ENCODE measurements around the gene CAVIN4.

Gene CAVIN4

GRCh38 chr9:100591139-100591538 is 13.3 kb downstream of the CAVIN4 start:
- no peak for DNase-seq

DNA sequence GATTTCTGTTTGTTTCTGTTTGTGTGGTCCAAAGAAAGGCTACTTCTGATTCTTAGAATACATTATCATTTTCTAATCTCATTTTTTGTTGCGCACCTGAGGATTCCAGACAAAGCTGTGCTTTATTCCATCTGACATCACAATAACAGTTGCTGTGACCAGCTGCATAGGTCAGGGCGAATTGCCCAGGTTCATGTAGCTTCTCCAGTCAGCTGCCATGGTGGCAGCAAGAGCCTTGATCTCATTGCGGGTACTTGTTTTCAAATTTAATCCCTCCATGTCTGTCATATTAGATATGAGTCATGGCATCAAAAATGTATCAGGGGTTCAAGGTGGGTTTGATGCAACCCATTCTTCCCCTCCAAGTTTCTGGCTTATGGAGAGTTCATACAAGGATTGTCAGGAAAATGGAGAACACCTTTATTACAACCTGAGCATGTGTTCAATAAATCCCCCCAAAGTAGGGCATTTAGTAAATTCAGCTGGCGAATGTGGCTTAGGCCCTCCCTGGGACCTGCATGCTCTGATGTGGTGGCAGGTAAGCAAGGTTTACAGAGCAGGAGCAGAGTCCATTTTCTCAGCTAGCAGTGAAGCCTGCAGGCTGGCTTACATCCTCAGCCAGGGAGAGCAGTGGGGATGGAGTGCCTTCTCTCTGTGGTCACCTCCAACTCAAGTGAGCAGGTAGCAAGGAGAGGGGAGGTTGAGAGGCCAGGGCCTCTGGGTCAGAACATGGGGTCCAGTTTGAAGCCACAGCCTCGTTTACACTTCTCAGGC is 13.9 kb downstream of the CAVIN4 start:
- no peak for DNase-seq

GRCh38 chr9:100595391-100596199 is 17.7 kb downstream of the CAVIN4 start:
- peak; percentile 65 for DNase-seq

GRCh38 chr9:100597236-100597635 is 19.4 kb downstream of the CAVIN4 start:
- DNase-seq, result no peak

DNA sequence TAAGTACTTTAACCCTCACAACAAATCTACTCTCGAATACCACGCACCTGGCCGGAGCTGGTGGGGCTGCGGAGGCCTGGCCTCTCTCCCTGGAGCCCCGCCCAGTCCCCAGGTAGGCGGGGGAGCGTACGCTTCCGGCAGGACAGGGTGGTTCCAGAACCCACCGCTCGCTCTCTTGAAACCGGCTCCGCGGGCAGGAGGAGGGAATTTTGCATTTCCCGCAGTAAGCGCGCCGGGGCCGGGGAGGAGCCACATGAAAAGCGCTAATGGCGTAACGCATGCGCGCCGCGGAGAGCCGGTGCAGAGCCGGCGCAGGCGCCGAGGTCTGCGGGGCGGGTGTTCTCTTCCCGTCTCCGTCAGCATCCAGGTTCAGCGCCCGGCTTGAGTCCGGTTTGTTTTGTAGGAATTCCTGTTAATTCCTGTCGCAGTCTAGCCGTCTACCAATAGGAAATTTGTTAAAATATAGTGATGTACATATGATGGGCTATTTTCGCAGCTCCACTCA is 20.8 kb downstream of the CAVIN4 start:
- peak; percentile 77 for DNase-seq

GRCh38 chr9:100600521-100601079 is 22.7 kb downstream of the CAVIN4 start:
- no peak for DNase-seq

DNA sequence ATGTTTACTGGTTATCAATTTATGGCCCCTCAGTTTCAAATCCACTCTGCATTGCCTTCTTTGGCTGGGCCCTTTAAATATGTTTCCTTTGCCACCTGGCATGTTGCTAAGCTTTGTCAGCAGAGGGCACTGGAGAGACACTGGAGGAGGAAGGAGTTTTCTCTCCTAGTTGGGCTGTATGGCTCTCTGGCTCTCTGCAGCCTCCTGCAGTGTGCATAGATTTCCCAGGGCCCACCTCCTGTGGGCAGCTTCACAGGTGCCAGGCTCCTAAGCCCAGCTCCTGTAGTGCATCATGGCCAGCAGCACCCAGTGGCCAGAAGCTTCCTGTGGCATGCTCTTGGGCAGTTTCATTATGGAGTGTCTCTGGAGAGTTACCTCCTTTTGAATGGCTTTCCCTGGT is 23.3 kb downstream of the CAVIN4 start:
- DNase-seq, result peak; percentile 53

- DNase-seq, result peak; percentile 39
These were observed 24.5 kb downstream of the CAVIN4 start for GRCh38 chr9:100602342-100602801.

DNA sequence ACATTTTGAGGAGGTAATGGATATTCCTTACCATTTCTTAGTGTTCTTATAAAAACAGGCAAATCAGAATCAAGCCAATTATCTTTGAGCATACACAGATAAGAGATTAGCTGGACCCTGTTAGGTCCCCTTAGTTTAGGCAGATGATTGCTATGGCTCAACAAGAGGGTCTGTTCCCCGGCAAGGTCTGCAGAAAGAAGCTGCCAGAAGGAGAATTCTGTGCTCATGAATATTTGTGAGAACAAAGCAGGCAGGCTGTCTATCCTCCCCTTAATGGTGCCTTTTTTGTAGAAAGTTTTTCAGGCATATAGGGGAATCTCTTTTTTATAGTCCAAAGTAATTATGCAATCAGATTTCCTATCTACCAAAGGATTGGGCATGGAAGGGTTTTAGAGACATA is 27.5 kb downstream of the CAVIN4 start:
- DNase-seq, result no peak

DNA sequence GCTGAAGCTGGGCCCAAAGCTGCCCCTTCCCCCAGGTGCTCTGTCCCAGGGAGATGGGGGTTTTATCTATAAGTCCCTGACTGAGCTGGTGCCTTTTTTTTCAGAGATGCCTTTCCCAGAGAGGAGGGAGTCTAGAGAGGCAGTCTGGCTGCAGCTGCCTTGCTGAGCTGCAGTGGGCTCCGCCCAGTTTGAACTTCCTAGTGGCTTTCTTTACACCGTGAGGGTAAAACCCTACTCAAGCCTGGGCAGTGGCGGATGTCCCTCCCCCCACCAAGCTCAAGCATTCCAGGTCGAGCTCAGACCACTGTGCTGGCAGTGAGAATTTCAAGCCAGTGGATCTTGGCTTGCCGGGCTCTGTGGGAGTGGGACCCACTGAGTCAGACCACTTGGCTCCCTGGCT is 41.3 kb downstream of the CAVIN4 start:
- no peak for DNase-seq

GRCh38 chr9:100619665-100620064 is 41.8 kb downstream of the CAVIN4 start:
- DNase-seq, result no peak

- DNase-seq, result no peak
These were observed 46.1 kb downstream of the CAVIN4 start for GRCh38 chr9:100623969-100624368.

- no peak for DNase-seq
These were observed 49.1 kb downstream of the CAVIN4 start for GRCh38 chr9:100626949-100627348.

GRCh38 chr9:100637787-100638186 is 59.9 kb downstream of the CAVIN4 start:
- DNase-seq, result no peak

All from fibroblast of skin of abdomen (primary cell).